Epidermal melanocyte (primary cell): ENCODE results near the gene PTCD1.

Experiments
- DNase-seq: peaks from one replicate; pipeline ENCODE4 v3.0.0; 2011; ENCODE audit warnings: low spot score; ENCODE audit not compliant: insufficient read length

The PTCD1 gene

GRCh38 chr7:99409192-99409572, 29.4 kb downstream of the PTCD1 start:
- no peak for DNase-seq

- peak; percentile 97 for DNase-seq
Measured at GRCh38 chr7:99408379-99409191, 30.0 kb downstream of the PTCD1 start, which contains the start of the genes BUD31 and PDAP1. Gene BUD31 (plus strand): TSS chr7:99408969. CDS start chr7:99411093, 2,124 bp downstream. Gene PDAP1 (minus strand): TSS chr7:99408597. CDS start chr7:99408548, 49 bp downstream.

GRCh38 chr7:99407872-99408378, 30.7 kb downstream of the PTCD1 start:
- peak; percentile 52 for DNase-seq

- DNase-seq: no peak
Measured at GRCh38 chr7:99406557-99406956, 32.0 kb downstream of the PTCD1 start.

GRCh38 chr7:99404977-99405320, 33.6 kb downstream of the PTCD1 start:
- no peak for DNase-seq

DNA sequence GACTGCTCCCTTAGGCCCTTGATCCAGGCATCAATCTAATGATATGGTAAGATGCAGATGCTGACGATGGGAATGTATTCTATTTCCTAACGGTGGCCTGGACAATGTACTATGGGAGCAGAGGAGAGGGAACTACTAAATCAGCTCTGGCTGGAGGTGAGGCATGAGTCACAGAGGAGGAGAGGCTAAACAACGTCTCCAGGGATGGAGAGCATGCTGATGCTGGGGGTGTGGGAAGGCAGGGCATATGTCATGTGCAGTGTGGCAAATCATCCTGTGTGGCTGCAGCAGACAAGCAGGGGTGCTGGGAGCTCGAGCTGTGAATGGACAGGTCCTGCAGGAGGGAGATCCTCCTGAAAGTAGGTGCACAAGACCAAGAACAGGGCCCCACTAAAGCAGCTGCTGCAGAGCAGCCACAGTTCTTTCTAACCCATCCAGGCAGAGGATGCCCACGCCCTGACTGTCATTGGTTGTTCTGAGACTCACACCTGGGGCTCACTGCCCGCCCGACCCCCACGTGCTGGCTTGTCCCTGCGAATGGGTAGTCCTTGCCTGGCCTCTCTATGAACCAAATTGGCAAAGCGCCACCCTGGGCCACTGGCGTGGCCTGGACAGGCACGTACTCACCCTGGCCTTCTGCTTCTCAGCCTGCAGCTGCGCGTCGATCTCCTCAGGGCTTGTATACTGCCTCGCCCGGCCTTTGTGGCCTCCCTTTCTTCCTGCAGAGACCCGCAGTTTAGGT, 34.2 kb downstream of the PTCD1 start:
- no peak for DNase-seq

DNA sequence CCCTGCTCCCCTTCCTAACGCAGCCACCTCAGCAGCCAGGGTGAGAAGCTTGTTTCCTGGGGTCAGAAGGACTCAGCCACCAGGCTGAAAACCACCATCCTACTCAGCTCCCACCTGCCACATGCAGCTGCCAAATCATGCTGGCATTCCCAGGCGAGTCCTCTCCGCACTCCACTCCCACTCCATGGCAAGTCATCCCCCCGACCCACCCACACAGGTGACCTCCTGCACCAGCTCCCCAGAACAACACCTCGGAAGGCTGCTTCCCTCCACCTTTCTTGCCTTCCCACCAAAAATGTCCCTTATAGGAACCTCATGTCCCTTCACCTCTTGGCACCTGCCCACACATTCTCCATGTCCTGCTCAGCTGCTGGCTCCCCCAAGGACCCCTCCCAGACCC, 34.8 kb downstream of the PTCD1 start:
- no peak for DNase-seq

GRCh38 chr7:99402854-99403253, 35.7 kb downstream of the PTCD1 start:
- DNase-seq: no peak

- DNase-seq: no peak
Measured at GRCh38 chr7:99399597-99399996, 39.0 kb downstream of the PTCD1 start.

DNA sequence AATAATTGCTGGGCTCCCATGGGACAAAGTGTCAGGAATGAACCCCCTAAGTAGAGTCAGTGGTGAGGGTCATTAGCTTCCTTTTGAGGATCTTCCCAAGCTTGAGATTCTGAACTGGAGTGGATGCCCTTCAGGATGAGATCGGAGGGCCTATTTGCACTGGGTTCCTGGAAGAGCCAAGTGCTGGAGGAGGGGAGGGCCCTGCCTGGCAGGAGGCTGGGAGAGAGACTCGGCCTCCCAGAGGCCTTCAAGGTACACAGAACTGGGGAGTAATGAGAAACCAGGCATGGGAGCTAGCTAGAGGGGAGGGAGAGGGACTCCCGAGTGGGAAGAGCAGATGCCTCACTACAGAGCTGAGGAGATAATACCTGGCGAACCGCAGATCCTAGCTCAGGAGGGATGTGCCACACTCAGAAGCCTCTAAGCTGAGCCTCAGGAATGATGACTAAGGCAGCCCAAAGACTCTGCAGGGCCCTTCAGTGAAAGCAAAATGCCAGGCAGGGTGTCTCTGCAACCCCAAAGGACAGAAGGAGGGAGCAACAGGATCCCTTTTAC, 39.6 kb downstream of the PTCD1 start:
- DNase-seq: no peak

DNA sequence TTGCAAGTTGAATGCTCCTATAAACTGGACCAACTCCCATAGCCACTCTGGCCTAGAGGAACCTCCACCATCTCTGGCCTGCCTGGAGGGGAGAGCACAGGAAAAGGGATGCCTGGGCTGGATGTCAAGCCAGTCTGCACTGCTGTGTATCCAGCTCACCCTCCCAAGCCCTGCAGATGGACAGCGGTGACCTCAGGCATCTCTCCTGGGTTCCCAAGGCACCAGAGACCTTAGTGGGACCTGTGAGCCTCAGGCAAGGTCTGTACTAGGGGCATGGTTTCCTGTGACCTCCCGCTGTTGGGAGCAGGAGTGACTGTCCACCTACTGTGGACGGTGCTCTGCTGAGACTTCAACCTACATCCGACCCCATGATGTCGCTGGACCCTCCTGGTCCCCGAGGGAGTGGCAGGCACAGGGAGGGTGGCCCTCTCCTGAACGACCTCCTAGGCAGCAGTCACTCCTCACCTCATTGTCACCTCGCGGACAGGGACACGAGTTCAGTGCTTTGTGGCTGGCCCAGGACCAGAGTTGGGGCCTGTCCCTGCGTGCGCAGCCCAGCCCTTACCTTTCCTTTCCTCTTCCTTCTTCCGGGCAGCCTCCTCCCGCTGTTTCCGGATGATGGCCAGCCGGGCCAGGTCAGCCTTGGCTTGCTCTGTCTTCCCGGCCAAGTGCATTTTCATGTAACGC, 41.2 kb downstream of the PTCD1 start:
- DNase-seq: no peak

DNA sequence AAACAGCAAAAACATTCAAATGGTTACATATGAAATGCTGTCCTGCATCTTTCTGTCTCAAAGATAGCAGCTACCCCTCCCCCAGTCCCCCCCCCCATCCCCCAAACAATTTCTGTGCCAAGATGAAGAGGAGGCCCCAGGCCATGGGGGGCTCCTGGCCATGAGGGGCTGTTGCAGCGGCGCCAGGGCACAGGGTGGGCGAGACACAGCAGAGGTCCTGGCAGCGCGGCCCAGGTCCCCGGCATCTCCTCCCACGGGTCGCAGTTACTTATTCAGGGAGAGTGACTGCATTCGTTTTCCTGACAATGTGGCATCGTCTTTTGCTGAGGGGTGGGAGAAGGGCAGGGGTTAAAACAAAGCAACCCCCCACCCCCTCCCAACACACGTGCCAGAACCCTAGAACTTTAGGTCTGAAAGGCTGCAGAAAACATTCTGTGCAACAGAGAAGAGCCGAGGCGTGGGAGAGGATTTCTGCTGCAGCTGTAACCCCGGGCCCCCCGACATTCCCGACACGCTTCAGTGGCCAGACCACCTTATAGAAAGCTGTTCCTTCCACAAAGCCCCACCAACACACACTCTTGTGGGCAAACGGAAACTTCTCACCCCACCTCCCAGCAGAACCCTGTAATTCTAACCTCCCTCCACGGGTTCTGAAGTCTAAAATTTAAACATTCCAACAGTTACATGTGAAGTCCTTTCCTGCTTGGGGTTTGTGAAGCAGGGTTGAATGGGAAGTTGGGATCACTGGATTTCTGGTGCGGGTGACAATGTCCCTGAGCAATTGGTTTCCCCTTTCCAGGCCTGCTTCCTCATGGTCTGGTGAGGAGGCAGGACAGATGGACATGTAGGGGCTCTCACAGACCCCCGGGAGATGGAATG, 41.9 kb downstream of the PTCD1 start:
- no peak for DNase-seq

DNA sequence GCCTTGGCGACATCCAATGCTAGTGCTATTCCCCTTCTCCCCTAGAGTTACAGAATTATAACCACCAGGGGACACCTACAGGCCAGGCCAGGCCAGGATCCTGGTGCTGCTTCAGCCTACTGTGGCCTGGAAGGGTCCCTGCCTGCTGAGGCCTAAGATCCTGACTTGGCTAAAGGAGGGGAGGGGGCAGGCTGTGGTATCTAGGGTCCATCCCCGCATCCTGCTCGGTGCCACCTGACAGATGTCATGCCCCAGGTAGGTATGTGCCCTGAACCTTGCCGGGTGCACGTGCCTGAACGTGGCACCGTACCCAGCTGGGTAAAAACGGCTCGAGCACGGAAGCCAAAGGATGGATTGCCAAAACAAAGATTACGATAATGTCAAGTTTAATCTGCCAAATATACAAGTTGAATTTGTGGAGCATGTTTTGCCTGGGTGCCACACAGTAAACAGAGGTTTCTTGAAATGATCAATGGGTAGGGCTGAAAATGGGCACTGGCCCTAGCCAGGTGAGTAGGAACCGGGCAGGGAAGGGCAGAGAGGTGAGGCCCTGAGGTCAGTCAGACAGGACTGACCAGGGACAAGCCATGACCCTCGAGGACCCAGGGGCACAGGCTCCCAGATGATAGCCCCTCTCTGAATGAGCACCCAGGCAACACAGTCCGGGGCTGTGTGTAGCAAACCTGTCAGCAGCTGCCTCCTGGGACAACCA, 42.8 kb downstream of the PTCD1 start:
- DNase-seq: no peak

DNA sequence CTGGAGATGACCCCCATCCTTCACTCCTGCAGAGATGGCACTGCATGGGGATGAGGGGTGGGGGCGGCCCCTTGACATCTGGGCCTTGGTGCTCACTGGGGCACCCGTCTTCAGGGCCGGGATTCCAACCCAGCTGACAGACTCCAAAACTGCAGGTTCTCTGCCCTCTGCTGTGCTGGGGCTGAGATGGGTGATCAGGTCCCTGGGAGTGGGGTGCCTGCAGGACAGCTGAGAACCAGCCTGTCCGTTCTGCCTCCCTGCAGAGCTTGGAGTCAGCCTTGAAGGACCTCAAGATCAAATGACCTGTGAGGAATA, 44.5 kb downstream of the PTCD1 start:
- no peak for DNase-seq

DNA sequence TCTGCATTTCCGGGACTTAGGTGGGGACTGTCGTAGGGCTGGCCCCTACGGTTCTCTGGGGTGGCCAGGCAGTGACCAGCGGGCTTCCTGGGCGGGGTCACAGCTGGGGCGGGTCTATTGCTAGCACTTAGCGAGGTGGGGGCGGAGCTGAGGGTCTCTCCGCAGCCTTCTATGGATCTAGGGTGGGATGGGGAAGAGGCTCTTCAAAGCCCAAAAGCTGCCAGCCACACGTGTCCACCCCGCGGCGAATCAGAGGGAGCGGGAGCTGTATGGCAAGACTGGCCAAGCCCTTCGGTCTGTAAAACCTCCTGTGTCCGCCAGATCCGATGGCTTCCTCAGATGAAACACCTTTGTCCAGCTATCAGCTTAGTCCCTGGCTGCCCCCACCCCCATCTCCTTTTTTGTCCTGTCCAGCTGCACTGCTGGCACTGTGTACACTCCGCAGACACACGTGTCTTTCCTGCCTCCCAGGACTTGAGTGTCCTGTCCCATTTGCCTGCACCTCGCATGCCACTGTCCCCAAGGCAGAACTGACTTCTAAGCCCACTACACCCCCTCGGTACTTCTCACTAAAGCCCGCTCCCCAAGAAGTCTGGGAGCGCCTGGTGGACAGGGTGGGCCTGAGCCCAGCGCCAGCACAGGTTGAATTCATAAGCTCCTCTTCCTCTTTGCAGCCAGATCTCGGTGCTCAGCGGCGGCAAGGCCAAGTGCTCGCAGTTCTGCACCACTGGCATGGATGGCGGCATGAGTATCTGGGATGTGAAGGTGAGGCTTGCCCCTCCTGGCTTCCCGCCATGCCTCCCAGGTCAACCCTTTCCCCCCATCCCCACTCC, 45.0 kb downstream of the PTCD1 start:
- DNase-seq: no peak

GRCh38 chr7:99392659-99393354, 45.8 kb downstream of the PTCD1 start:
- DNase-seq: no peak

GRCh38 chr7:99392046-99392445, 46.6 kb downstream of the PTCD1 start:
- no peak for DNase-seq

- no peak for DNase-seq
Measured at GRCh38 chr7:99390941-99391602, 47.5 kb downstream of the PTCD1 start.
